SK-N-SH treated with all-trans-retinoic acid at 6 μM for 48 hours (cell line): ENCODE data around the gene ADCY1.

Experiments used
- BACH2 ChIP-seq: fragments of 250-450 bp; sonication (Bioruptor Pico); IDR thresholded peaks from 2 replicates; pipeline ENCODE4 v1.9.0; 2021; ENCODE audit warnings: mild to moderate bottlenecking, borderline replicate concordance
- ESRRG ChIP-seq: fragments of 250-450 bp; sonication (Bioruptor Pico); IDR thresholded peaks from 2 replicates; pipeline ENCODE4 v1.6.1; 2021; ENCODE audit warnings: mild to moderate bottlenecking
- GLIS3 ChIP-seq: fragments of 250-450 bp; sonication (Bioruptor Pico); IDR thresholded peaks from 2 replicates; pipeline ENCODE4 v1.5.0; 2020; ENCODE audit warnings: mild to moderate bottlenecking, moderate library complexity
- ISL1 ChIP-seq: fragments of 250-450 bp; sonication (Bioruptor Pico); IDR thresholded peaks from 2 replicates; pipeline ENCODE4 v2.1.2; 2022; ENCODE audit warnings: mild to moderate bottlenecking, moderate library complexity
- PPARA ChIP-seq: fragments of 250-450 bp; sonication (Bioruptor Pico); IDR thresholded peaks from 2 replicates; pipeline ENCODE4 v1.5.0; 2020; ENCODE audit warnings: mild to moderate bottlenecking, borderline replicate concordance
- ZFP3 ChIP-seq: fragments of 250-450 bp; sonication (Bioruptor Pico); IDR thresholded peaks from 2 replicates; pipeline ENCODE4 v1.5.0; 2020; ENCODE audit warnings: mild to moderate bottlenecking, moderate library complexity
- ZFP30 ChIP-seq: fragments of 450-650 bp; formaldehyde crosslinking; IDR thresholded peaks from 2 replicates; pipeline ENCODE4 v1.5.0; 2022; ENCODE audit warnings: mild to moderate bottlenecking, moderate library complexity
- ZNF70 ChIP-seq: fragments of 450-650 bp; formaldehyde crosslinking; IDR thresholded peaks from 2 replicates; pipeline ENCODE4 v1.5.0; 2020; ENCODE audit warnings: mild to moderate bottlenecking, moderate library complexity
- TF ChIP-seq, protein P1 (sequence below): fragments of 250-450 bp; sonication (Bioruptor Pico); IDR thresholded peaks from 2 replicates; pipeline ENCODE4 v1.5.0; 2020; ENCODE audit warnings: mild to moderate bottlenecking, moderate library complexity
- TF ChIP-seq, protein P2 (sequence below): fragments of 250-450 bp; sonication (Bioruptor Pico); IDR thresholded peaks from 2 replicates; pipeline ENCODE4 v1.8.0; 2020; ENCODE audit warnings: mild to moderate bottlenecking, moderate library complexity, borderline replicate concordance
- TF ChIP-seq, protein P3 (sequence below): fragments of 250-450 bp; sonication (Bioruptor Pico); IDR thresholded peaks from 2 replicates; pipeline ENCODE4 v1.5.1; 2021; ENCODE audit warnings: mild to moderate bottlenecking, moderate library complexity

DNA sequence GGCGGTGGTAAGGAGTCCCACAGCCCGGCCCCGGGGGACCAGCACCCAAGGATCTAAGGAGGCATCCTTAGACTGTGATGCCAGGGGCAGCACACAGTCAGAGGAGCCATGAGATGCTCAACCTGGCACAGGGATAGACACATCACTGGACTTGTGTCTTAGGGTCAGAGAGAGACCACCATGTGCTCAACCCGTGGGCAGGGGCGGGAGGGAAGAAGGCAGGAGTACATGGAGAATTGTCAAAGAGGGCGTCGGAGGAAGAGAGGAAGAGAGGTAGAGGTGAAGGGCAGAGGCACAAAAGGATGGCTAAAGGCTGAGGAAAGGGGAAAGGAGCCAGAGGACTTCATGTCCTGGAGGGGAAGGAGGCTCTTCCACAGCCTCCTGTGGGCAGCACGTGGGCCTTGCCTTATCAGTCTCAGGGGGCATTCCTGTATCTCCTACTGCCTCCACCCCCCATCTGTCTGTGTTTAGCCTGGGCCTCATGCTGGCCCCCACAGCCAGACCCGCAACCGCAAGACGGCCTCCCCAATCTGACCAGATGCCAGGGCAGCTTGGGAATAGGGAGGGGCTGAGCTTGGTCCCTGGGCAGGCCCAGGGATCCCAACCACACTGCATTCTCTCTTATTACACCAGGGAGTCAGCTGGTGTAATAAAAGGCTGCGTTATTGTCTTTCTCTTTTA is 2.2 kb downstream of the ADCY1 start:
- TF ChIP-seq BACH2 (CRISPR knock-in tag) (no peak), ZFP30 (CRISPR knock-in tag) (no peak), PPARA (no peak), ZFP3 (no peak), ZNF70 (CRISPR knock-in tag) (no peak), ISL1 (CRISPR knock-in tag) (no peak), ESRRG (CRISPR knock-in tag) (no peak), GLIS3 (no peak)
- TF ChIP-seq, protein P1, sequence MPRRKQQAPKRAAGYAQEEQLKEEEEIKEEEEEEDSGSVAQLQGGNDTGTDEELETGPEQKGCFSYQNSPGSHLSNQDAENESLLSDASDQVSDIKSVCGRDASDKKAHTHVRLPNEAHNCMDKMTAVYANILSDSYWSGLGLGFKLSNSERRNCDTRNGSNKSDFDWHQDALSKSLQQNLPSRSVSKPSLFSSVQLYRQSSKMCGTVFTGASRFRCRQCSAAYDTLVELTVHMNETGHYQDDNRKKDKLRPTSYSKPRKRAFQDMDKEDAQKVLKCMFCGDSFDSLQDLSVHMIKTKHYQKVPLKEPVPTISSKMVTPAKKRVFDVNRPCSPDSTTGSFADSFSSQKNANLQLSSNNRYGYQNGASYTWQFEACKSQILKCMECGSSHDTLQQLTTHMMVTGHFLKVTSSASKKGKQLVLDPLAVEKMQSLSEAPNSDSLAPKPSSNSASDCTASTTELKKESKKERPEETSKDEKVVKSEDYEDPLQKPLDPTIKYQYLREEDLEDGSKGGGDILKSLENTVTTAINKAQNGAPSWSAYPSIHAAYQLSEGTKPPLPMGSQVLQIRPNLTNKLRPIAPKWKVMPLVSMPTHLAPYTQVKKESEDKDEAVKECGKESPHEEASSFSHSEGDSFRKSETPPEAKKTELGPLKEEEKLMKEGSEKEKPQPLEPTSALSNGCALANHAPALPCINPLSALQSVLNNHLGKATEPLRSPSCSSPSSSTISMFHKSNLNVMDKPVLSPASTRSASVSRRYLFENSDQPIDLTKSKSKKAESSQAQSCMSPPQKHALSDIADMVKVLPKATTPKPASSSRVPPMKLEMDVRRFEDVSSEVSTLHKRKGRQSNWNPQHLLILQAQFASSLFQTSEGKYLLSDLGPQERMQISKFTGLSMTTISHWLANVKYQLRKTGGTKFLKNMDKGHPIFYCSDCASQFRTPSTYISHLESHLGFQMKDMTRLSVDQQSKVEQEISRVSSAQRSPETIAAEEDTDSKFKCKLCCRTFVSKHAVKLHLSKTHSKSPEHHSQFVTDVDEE (CRISPR knock-in tag) = no peak
- TF ChIP-seq, protein P2, sequence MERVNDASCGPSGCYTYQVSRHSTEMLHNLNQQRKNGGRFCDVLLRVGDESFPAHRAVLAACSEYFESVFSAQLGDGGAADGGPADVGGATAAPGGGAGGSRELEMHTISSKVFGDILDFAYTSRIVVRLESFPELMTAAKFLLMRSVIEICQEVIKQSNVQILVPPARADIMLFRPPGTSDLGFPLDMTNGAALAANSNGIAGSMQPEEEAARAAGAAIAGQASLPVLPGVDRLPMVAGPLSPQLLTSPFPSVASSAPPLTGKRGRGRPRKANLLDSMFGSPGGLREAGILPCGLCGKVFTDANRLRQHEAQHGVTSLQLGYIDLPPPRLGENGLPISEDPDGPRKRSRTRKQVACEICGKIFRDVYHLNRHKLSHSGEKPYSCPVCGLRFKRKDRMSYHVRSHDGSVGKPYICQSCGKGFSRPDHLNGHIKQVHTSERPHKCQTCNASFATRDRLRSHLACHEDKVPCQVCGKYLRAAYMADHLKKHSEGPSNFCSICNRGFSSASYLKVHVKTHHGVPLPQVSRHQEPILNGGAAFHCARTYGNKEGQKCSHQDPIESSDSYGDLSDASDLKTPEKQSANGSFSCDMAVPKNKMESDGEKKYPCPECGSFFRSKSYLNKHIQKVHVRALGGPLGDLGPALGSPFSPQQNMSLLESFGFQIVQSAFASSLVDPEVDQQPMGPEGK (CRISPR knock-in tag) = no peak
- TF ChIP-seq, protein P3, sequence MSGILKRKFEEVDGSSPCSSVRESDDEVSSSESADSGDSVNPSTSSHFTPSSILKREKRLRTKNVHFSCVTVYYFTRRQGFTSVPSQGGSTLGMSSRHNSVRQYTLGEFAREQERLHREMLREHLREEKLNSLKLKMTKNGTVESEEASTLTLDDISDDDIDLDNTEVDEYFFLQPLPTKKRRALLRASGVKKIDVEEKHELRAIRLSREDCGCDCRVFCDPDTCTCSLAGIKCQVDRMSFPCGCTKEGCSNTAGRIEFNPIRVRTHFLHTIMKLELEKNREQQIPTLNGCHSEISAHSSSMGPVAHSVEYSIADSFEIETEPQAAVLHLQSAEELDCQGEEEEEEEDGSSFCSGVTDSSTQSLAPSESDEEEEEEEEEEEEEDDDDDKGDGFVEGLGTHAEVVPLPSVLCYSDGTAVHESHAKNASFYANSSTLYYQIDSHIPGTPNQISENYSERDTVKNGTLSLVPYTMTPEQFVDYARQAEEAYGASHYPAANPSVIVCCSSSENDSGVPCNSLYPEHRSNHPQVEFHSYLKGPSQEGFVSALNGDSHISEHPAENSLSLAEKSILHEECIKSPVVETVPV (CRISPR knock-in tag) = no peak
